Testis (tissue), 3 donors: ENCODE data around the gene MAP3K3. TPM values are rescaled to one million over a fixed set of nuclear protein-coding genes. Genes with fewer than 3 reads are reported as not detected.
"Not testable (repeated sequence)": the region's sequence is repeated elsewhere in the genome, so short reads cannot be mapped to it uniquely, and the experiment has no call there.

Experiments used
- DNase-seq: peaks from one replicate; pipeline ENCODE4 v3.0.0-alpha.2; 2019
- H3K27ac ChIP-seq, 2 donors: fragments of 200-600 bp; sonication (generic); one replicate each; pipeline ENCODE4 v1.5.1; 2019
- H3K27me3 ChIP-seq: fragments of 200-600 bp; sonication (generic); one replicate; pipeline ENCODE4 v1.5.1; 2019
- H3K36me3 ChIP-seq: fragments of 200-600 bp; sonication (generic); one replicate; pipeline ENCODE4 v1.5.1; 2017; ENCODE audit warnings: low read depth; ENCODE audit errors: missing control alignments
- H3K4me1 ChIP-seq: fragments of 200-600 bp; sonication (generic); one replicate; pipeline ENCODE4 v1.5.1; 2019
- H3K4me3 ChIP-seq, 2 donors: fragments of 200-600 bp; sonication (generic); one replicate each; pipeline ENCODE4 v1.5.1; 2017 to 2019
- H3K9me3 ChIP-seq: fragments of 200-600 bp; sonication (generic); one replicate; pipeline ENCODE4 v1.5.1; 2017
- CTCF ChIP-seq, 3 experiments: fragments of 450-650 bp in 2 of 3; fragments of 200-600 bp in 1 of 3; sonication (generic) in 1 of 3; IDR thresholded peaks; one replicate each; pipeline ENCODE4 v1.5.1; 2016 to 2019; ENCODE audit warnings: antibody characterized with exemption in 3 of 3, mild to moderate bottlenecking in 2 of 3, moderate library complexity in 1 of 3
- POLR2A ChIP-seq: fragments of 450-650 bp; IDR thresholded peaks from one replicate; pipeline ENCODE4 v1.6.1; 2017; ENCODE audit warnings: antibody characterized with exemption, mild to moderate bottlenecking, moderate library complexity
- WGBS, 2 donors: methylation state at CpG; one replicate each; pipeline ENCODE4 v1.1.5; 2018; 5-methylcytosine and 5-hydroxymethylcytosine counted together
- intact Hi-C: fragments of 100-400 bp; cut with DNase I; formaldehyde crosslinking; loops from one replicate; pipeline ENCODE4 v1.15.1; 2023; ENCODE audit warnings: low total_unique reads
- polyA plus RNA-seq: library from polyadenylated mRNA; stranded (reverse); fragments of 350-450 nt; fragmentation: Illumina TruSeq; extraction: RNeasy Lipid Tissue Mini Kit (QIAGEN cat#74804); gene quantifications from one replicate; pipeline ENCODE4 v1.2.3, GENCODE V29; 2014; ENCODE audit warnings: low read depth, low replicate concordance; ENCODE audit not compliant: insufficient read depth
- total RNA-seq, 2 donors: library from RNA; depleted of rRNA; stranded (reverse); fragments of >200 nt; gene quantifications; one replicate each; pipeline ENCODE4 v1.2.3, GENCODE V29; 2016

The MAP3K3 gene
- total and polyA plus RNA-seq, 3 donors from 2014 or later, result 46.0 to 57.7 (median 57.5) TPM

GRCh38 chr17:63709110-63709509, 86.9 kb downstream of the MAP3K3 start:
- Histone ChIP-seq H3K36me3 (no peaks in the 10 kb centered on the region), H3K9me3 (no peaks in the 10 kb centered on the region), H3K27me3 (no peaks in the 10 kb centered on the region), H3K4me3 (no peak overlapping the region), H3K4me1 (no peaks in the 10 kb centered on the region), H3K27ac (no peak overlapping the region)
- DNase-seq, result no peak
- intact Hi-C loops, result no loop called here
- WGBS, 2 donors, result 84 to 95% methylated on average over 6 of the region's 6 CpGs
- TF ChIP-seq CTCF (IDR thresholded peaks at IDR 0.05) (no peak), POLR2A (no peak)

GRCh38 chr17:63714550-63715277, 92.5 kb downstream of the MAP3K3 start:
- Histone ChIP-seq H3K4me3 (no peak overlapping the region), H3K27me3 (no peaks in the 10 kb centered on the region), H3K4me1 (no peaks in the 10 kb centered on the region), H3K27ac (no peak overlapping the region), H3K36me3 (no peaks in the 10 kb centered on the region), H3K9me3 (no peaks in the 10 kb centered on the region)
- peak; percentile 3 for DNase-seq
- TF ChIP-seq POLR2A (no peak), CTCF (IDR thresholded peaks at IDR 0.05) (no peak)
- intact Hi-C loops, result no loop called here
- WGBS, 2 donors, result 72 to 81% methylated on average over 9 to 10 of the region's 10 CpGs

GRCh38 chr17:63716426-63716825, 94.2 kb downstream of the MAP3K3 start:
- Histone ChIP-seq H3K4me3 (no peak overlapping the region), H3K36me3 (no peaks in the 10 kb centered on the region), H3K27me3 (no peaks in the 10 kb centered on the region), H3K9me3 (no peaks in the 10 kb centered on the region), H3K27ac (no peak overlapping the region), H3K4me1 (no peaks in the 10 kb centered on the region)
- intact Hi-C loops, result no loop called here
- no peak for TF ChIP-seq POLR2A
- TF ChIP-seq CTCF (IDR thresholded peaks at IDR 0.05), result no peak
- DNase-seq, result no peak
- 73 to 81% methylated on average over 3 of the region's 3 CpGs for WGBS, 2 donors

GRCh38 chr17:63718988-63719387, 96.8 kb downstream of the MAP3K3 start:
- DNase-seq, result no peak
- TF ChIP-seq POLR2A (no peak), CTCF (IDR thresholded peaks at IDR 0.05) (no peak)
- H3K9me3 ChIP-seq, result no peaks in the 10 kb centered on the region
- no peaks in the 10 kb centered on the region for H3K27me3 ChIP-seq
- no peaks in the 10 kb centered on the region for H3K4me1 ChIP-seq
- no peak overlapping the region for H3K4me3 ChIP-seq
- intact Hi-C loops, result no loop called here
- WGBS, 2 donors, result 53 to 63% methylated on average over 5 of the region's 5 CpGs
- H3K27ac ChIP-seq, result no peak overlapping the region
- H3K36me3 ChIP-seq, result no peaks in the 10 kb centered on the region

- H3K4me1 ChIP-seq, intact Hi-C loops, DNase-seq, H3K27me3 ChIP-seq, H3K4me3 ChIP-seq, H3K9me3 ChIP-seq, H3K27ac ChIP-seq, H3K36me3 ChIP-seq: not testable (repeated sequence)
- WGBS, 2 donors, result 95 to 96% methylated on average over 4 to 5 of the region's 5 CpGs
Observed at GRCh38 chr17:63720194-63720593, 98.0 kb downstream of the MAP3K3 start.
